ENCODE data around the gene PILRB. TPM values are rescaled to one million over a fixed set of nuclear protein-coding genes. Genes with fewer than 3 reads are reported as not detected.
A peak's percentile ranks its signal among the peaks of the same experiment; 100 is the strongest.

The PILRB gene
- total and polyA plus RNA-seq, 9 of the 15 experiments (the other 6 are each of a cell fraction or from before 2014, with no cell fraction given) = 6.2 to 94.6 (median 37.0) TPM

DNA sequence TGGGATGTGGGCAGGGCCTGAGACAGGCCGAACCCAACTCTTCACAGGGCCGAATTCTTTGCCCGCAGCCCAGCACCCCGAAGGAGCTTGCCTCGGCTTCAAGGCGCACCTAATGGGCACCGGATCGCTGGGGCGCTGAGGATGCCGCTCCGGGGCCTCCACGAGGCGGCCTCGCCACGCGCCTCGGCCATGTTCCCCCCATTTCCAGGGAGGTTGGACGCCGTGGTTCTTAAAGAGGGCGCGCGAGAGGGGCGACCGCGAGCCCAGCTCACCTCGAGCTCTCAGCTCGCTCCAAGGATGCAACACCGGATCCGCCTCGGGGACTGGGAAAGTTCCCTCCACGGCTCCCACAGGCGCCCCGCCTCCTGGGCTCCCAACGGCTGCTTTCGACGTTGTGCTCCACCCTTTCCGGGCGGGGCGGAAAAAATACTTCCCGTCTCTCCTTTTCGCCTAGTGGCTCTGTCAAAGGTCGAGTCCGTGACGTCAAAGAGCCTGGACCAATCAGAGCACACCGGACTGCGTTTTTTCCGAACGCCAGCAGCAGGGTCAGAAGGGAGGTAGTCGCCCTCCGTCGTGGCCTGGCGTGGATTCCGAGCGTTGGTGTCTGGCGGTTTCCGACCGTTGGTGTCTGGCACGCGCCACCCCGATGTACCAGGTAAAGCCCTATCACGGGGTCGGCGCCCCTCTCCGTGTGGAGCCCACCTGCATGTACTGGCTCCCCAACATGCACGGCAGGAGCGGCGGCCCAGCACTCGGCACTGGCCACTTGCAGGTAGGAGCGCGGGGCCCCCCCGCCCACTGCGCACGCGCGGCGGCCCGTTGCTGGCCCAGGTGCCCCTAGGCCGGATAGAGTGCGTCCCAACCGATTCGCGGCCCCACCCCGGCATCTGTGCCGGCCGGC, 22.1 kb upstream of the PILRB start (continued):
- TF ChIP-seq, protein P1, sequence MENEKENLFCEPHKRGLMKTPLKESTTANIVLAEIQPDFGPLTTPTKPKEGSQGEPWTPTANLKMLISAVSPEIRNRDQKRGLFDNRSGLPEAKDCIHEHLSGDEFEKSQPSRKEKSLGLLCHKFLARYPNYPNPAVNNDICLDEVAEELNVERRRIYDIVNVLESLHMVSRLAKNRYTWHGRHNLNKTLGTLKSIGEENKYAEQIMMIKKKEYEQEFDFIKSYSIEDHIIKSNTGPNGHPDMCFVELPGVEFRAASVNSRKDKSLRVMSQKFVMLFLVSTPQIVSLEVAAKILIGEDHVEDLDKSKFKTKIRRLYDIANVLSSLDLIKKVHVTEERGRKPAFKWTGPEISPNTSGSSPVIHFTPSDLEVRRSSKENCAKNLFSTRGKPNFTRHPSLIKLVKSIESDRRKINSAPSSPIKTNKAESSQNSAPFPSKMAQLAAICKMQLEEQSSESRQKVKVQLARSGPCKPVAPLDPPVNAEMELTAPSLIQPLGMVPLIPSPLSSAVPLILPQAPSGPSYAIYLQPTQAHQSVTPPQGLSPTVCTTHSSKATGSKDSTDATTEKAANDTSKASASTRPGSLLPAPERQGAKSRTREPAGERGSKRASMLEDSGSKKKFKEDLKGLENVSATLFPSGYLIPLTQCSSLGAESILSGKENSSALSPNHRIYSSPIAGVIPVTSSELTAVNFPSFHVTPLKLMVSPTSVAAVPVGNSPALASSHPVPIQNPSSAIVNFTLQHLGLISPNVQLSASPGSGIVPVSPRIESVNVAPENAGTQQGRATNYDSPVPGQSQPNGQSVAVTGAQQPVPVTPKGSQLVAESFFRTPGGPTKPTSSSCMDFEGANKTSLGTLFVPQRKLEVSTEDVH (IDR thresholded peaks at IDR 0.05; ENCODE audit: low read depth, partially characterized antibody) = peak; percentile 60
- 0 out of 2 replicates have a peak, but pooled peaks have one; percentile 20 for TF ChIP-seq NR3C1 (CRISPR knock-in tag; IDR thresholded peaks at IDR 0.05)
- TF ChIP-seq ZNF263 (CRISPR knock-in tag; IDR thresholded peaks at IDR 0.05; ENCODE audit: borderline replicate concordance) = peak; percentile 43; the same call in 1 of the 2 replicates
- TF ChIP-seq ASH1L (IDR thresholded peaks at IDR 0.05; ENCODE audit: borderline replicate concordance, low read depth, partially characterized antibody) = peak; percentile 67
- TF ChIP-seq, protein P2, sequence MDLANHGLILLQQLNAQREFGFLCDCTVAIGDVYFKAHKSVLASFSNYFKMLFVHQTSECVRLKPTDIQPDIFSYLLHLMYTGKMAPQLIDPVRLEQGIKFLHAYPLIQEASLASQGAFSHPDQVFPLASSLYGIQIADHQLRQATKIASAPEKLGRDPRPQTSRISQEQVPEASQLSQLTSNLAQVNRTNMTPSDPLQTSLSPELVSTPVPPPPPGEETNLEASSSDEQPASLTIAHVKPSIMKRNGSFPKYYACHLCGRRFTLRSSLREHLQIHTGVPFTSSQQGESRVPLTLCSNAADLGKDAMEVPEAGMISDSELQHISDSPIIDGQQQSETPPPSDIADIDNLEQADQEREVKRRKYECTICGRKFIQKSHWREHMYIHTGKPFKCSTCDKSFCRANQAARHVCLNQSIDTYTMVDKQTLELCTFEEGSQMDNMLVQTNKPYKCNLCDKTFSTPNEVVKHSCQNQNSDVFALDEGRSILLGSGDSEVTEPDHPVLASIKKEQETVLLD (IDR thresholded peaks at IDR 0.05) = peak; percentile 91
- TF ChIP-seq, protein P3, sequence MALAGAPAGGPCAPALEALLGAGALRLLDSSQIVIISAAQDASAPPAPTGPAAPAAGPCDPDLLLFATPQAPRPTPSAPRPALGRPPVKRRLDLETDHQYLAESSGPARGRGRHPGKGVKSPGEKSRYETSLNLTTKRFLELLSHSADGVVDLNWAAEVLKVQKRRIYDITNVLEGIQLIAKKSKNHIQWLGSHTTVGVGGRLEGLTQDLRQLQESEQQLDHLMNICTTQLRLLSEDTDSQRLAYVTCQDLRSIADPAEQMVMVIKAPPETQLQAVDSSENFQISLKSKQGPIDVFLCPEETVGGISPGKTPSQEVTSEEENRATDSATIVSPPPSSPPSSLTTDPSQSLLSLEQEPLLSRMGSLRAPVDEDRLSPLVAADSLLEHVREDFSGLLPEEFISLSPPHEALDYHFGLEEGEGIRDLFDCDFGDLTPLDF (CRISPR knock-in tag; IDR thresholded peaks at IDR 0.05) = peak; percentile 58; the same call in 1 of the 2 replicates
- TF ChIP-seq FOXP1 (CRISPR knock-in tag; IDR thresholded peaks at IDR 0.05) = peak; percentile 81; the same call in 1 of the 2 replicates
- peak; percentile 100 for TF ChIP-seq SUPT5H (IDR thresholded peaks at IDR 0.05)
- TF ChIP-seq EP400 (IDR thresholded peaks at IDR 0.05) = peak; percentile 99
- TF ChIP-seq, protein P4, sequence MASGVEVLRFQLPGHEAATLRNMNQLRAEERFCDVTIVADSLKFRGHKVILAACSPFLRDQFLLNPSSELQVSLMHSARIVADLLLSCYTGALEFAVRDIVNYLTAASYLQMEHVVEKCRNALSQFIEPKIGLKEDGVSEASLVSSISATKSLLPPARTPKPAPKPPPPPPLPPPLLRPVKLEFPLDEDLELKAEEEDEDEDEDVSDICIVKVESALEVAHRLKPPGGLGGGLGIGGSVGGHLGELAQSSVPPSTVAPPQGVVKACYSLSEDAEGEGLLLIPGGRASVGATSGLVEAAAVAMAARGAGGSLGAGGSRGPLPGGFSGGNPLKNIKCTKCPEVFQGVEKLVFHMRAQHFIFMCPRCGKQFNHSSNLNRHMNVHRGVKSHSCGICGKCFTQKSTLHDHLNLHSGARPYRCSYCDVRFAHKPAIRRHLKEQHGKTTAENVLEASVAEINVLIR (CRISPR knock-in tag; IDR thresholded peaks at IDR 0.05) = peak; percentile 66
- peak; percentile 66 for TF ChIP-seq SMAD4 (CRISPR knock-in tag; conservative IDR thresholded peaks at IDR 0.05)
- peak; percentile 71 for TF ChIP-seq HMGN3 (IDR thresholded peaks at IDR 0.05; ENCODE audit: borderline replicate concordance, extremely low read depth, insufficient read length, low read depth, low read length)
- peak; percentile 92; the same call in 1 of the 2 replicates for TF ChIP-seq CBX1 (IDR thresholded peaks at IDR 0.05; ENCODE audit: low read depth)
- TF ChIP-seq, protein P5, sequence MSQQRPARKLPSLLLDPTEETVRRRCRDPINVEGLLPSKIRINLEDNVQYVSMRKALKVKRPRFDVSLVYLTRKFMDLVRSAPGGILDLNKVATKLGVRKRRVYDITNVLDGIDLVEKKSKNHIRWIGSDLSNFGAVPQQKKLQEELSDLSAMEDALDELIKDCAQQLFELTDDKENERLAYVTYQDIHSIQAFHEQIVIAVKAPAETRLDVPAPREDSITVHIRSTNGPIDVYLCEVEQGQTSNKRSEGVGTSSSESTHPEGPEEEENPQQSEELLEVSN (IDR thresholded peaks at IDR 0.05; ENCODE audit: borderline replicate concordance in 1 of 2, extremely low read depth in 1 of 2, insufficient read depth in 1 of 2, insufficient read length in 1 of 2, low read depth in 1 of 2, low read length in 1 of 2, poor library complexity in 1 of 2, severe bottlenecking in 1 of 2) = peak in 1 of 2 experiments; percentile 61
- peak in 1 of 2 experiments; percentile 38; a peak in 1 of 4 replicates for TF ChIP-seq RCOR1 (IDR thresholded peaks at IDR 0.05; ENCODE audit: borderline replicate concordance in 1 of 2, low read depth in 2 of 2, low read length in 2 of 2)
- 0 out of 2 replicates have a peak, but pooled peaks have one; percentile 39 for TF ChIP-seq KLF6 (CRISPR knock-in tag; IDR thresholded peaks at IDR 0.05; ENCODE audit: borderline replicate concordance)
